Measurements from ENCODE around the gene COG5. TPM values are rescaled to one million over a fixed set of nuclear protein-coding genes. Genes with fewer than 3 reads are reported as not detected.
"Not testable (repeated sequence)": the region's sequence is repeated elsewhere in the genome, so short reads cannot be mapped to it uniquely, and the experiment has no call there.

The COG5 gene
- total and polyA plus RNA-seq, 4 donors: 4.1 to 27.1 (median 8.4) TPM

DNA sequence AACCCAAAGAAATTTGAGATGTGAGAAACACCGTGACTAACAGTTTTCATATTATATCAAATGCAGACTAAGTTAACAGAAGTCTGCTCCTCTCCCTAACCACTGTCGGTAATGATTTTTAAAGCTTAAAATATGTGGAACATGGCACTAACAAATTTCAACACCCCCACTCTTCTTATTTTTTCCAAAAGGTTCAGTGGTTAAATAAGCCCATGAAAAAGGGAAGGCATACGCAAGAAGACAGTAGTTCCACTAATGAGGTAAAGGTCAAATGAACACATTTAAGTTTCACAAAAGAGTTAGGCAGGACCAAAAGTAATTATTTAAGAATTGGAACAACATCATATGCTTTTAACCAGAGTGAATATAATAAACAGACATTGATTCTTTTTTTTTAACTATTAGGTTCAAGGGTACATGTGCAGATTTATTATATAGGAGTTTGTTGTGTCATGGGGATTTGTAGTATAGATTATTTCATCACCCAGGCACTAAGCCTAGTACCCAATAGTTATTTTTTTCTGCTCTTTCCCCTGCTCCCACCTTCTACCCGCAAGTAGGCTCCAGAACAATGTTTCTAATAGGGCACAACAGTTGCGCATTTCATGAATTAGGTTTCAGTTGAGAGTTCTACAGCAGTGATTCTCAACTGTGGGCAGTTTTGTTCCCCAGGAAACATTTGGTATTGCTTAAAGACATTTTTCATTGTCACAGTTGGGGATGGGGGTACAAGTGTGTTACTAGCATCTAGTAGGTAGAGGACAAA is 315.0 kb downstream of the COG5 start:
- Histone ChIP-seq H3K36me3 (ENCODE audit: control insufficient read depth in 4 of 4, insufficient read depth in 3 of 4, low read depth in 1 of 4, low read length in 3 of 4) (peaks cover 0 to 4% (median 1%) of the 10 kb centered on the region in 4 donors), H3K9me3 (ENCODE audit: control insufficient read depth in 4 of 4, low read length in 3 of 4) (no peaks in the 10 kb centered on the region), H3K4me1 (ENCODE audit: control insufficient read depth in 4 of 4, insufficient read depth in 4 of 4, low read length in 3 of 4) (no peaks in the 10 kb centered on the region), H3K27ac (ENCODE audit: low read depth in 1 of 2, low read length in 2 of 2) (no peak overlapping the region), H3K4me3 (ENCODE audit: low read depth in 1 of 3, low read length in 3 of 3) (no peak overlapping the region), H3K27me3 (ENCODE audit: control insufficient read depth in 4 of 4, insufficient read depth in 4 of 4, low read length in 3 of 4) (no peaks in the 10 kb centered on the region), H3K9ac (ENCODE audit: low read depth in 1 of 2, low read length in 2 of 2) (no peak overlapping the region)
- 99% methylated on average over 5 of the region's 5 CpGs for WGBS
- TF ChIP-seq JUND (IDR thresholded peaks at IDR 0.05): no peak
- TF ChIP-seq, protein P1, sequence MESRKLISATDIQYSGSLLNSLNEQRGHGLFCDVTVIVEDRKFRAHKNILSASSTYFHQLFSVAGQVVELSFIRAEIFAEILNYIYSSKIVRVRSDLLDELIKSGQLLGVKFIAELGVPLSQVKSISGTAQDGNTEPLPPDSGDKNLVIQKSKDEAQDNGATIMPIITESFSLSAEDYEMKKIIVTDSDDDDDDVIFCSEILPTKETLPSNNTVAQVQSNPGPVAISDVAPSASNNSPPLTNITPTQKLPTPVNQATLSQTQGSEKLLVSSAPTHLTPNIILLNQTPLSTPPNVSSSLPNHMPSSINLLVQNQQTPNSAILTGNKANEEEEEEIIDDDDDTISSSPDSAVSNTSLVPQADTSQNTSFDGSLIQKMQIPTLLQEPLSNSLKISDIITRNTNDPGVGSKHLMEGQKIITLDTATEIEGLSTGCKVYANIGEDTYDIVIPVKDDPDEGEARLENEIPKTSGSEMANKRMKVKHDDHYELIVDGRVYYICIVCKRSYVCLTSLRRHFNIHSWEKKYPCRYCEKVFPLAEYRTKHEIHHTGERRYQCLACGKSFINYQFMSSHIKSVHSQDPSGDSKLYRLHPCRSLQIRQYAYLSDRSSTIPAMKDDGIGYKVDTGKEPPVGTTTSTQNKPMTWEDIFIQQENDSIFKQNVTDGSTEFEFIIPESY (IDR thresholded peaks at IDR 0.05): no peak
- TF ChIP-seq GABPA (IDR thresholded peaks at IDR 0.05 in 1 of 2, conservative IDR thresholded peaks at IDR 0.05 in 1 of 2): no peak
- TF ChIP-seq YY1 (IDR thresholded peaks at IDR 0.05): no peak
- no peak for TF ChIP-seq TAF1 (conservative IDR thresholded peaks at IDR 0.05)
- no peak for TF ChIP-seq EGR1 (IDR thresholded peaks at IDR 0.05; ENCODE audit: low read depth in 2 of 2)
- TF ChIP-seq SP1 (IDR thresholded peaks at IDR 0.05): no peak
- TF ChIP-seq, protein P2, sequence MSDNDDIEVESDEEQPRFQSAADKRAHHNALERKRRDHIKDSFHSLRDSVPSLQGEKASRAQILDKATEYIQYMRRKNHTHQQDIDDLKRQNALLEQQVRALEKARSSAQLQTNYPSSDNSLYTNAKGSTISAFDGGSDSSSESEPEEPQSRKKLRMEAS (IDR thresholded peaks at IDR 0.05): no peak
- no peak for TF ChIP-seq HNF4G (IDR thresholded peaks at IDR 0.05)
- TF ChIP-seq, protein P3, sequence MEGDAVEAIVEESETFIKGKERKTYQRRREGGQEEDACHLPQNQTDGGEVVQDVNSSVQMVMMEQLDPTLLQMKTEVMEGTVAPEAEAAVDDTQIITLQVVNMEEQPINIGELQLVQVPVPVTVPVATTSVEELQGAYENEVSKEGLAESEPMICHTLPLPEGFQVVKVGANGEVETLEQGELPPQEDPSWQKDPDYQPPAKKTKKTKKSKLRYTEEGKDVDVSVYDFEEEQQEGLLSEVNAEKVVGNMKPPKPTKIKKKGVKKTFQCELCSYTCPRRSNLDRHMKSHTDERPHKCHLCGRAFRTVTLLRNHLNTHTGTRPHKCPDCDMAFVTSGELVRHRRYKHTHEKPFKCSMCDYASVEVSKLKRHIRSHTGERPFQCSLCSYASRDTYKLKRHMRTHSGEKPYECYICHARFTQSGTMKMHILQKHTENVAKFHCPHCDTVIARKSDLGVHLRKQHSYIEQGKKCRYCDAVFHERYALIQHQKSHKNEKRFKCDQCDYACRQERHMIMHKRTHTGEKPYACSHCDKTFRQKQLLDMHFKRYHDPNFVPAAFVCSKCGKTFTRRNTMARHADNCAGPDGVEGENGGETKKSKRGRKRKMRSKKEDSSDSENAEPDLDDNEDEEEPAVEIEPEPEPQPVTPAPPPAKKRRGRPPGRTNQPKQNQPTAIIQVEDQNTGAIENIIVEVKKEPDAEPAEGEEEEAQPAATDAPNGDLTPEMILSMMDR (IDR thresholded peaks at IDR 0.05; ENCODE audit: low read depth, low read length, missing input control): no peak
- TF ChIP-seq FOXA1 (IDR thresholded peaks at IDR 0.05): no peak
- no peak for TF ChIP-seq FOXA2 (IDR thresholded peaks at IDR 0.05)
- no peak for TF ChIP-seq HNF4A (conservative IDR thresholded peaks at IDR 0.05)
- no peak for TF ChIP-seq RAD21 (IDR thresholded peaks at IDR 0.05)
- DNase-seq (ENCODE audit: low spot score): no peak

DNA sequence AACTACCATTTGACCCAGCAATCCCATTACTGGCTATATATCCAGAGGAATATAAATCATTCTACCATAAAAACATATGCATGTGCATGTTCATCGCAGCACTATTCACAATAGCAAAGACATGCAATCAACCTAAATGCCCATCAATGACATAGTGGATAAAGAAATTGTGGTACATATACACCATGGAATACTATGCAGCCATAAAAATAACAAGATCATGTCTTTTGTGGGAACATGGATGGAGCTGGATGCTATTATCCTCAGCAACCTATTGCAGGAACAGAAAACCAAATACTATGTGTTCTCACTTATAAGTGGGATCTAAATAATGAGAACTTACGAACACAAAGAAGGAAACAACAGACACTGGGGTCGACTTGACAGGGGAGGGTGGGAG is 316.9 kb downstream of the COG5 start:
- H3K27ac ChIP-seq (ENCODE audit: low read depth in 1 of 2, low read length in 2 of 2); DNase-seq (ENCODE audit: low spot score); H3K9me3 ChIP-seq (ENCODE audit: control insufficient read depth in 4 of 4, low read length in 3 of 4); H3K4me3 ChIP-seq (ENCODE audit: low read depth in 1 of 3, low read length in 3 of 3); H3K27me3 ChIP-seq (ENCODE audit: control insufficient read depth in 4 of 4, insufficient read depth in 4 of 4, low read length in 3 of 4); H3K9ac ChIP-seq (ENCODE audit: low read depth in 1 of 2, low read length in 2 of 2); H3K36me3 ChIP-seq (ENCODE audit: control insufficient read depth in 4 of 4, insufficient read depth in 3 of 4, low read depth in 1 of 4, low read length in 3 of 4); H3K4me1 ChIP-seq (ENCODE audit: control insufficient read depth in 4 of 4, insufficient read depth in 4 of 4, low read length in 3 of 4): not testable (repeated sequence)
- WGBS: 98% methylated on average over 3 of the region's 3 CpGs

DNA sequence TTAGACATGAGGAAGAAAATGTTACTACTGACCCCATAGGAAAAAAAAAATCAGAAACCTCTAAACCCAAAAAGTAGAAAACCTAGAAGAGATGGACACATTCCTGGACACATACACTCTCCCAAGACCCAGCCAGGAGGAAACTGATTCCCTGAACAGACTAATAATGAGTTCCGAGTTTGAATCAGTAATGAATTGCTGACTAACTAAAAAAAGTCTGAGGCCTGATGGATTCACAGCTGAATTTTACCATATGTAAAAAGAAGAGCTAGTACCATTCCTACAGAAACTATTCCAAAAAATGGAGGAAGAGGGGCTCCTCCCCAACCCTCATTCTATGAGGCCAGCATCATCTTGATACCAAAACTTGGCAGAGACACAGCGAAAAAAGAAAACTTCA is 319.1 kb downstream of the COG5 start:
- WGBS: 98% methylated on average over 2 of the region's 2 CpGs
- no peaks in the 10 kb centered on the region for H3K27me3 ChIP-seq (ENCODE audit: control insufficient read depth in 4 of 4, insufficient read depth in 4 of 4, low read length in 3 of 4)
- H3K27ac ChIP-seq (ENCODE audit: low read depth in 1 of 2, low read length in 2 of 2): no peak overlapping the region
- peaks cover 0 to 4% (median 1%) of the 10 kb centered on the region in 4 donors for H3K36me3 ChIP-seq (ENCODE audit: control insufficient read depth in 4 of 4, insufficient read depth in 3 of 4, low read depth in 1 of 4, low read length in 3 of 4)
- H3K4me1 ChIP-seq (ENCODE audit: control insufficient read depth in 4 of 4, insufficient read depth in 4 of 4, low read length in 3 of 4): no peaks in the 10 kb centered on the region
- H3K9me3 ChIP-seq (ENCODE audit: control insufficient read depth in 4 of 4, low read length in 3 of 4): no peaks in the 10 kb centered on the region
- no peak overlapping the region for H3K4me3 ChIP-seq (ENCODE audit: low read depth in 1 of 3, low read length in 3 of 3)
- H3K9ac ChIP-seq (ENCODE audit: low read depth in 1 of 2, low read length in 2 of 2): no peak overlapping the region
- DNase-seq (ENCODE audit: low spot score): no peak
- TF ChIP-seq NR2F2 (IDR thresholded peaks at IDR 0.05) (no peak), FOXA2 (IDR thresholded peaks at IDR 0.05) (no peak), HNF4G (IDR thresholded peaks at IDR 0.05) (no peak)
- TF ChIP-seq, protein P1 (IDR thresholded peaks at IDR 0.05): no peak
- TF ChIP-seq, protein P3 (IDR thresholded peaks at IDR 0.05; ENCODE audit: low read depth, low read length, missing input control): no peak
